Esophagus squamous epithelium (tissue), 4 donors: ENCODE data around the gene RRAS2.

ENCODE experiments used
- POLR2A ChIP-seq, 4 donors: fragments of 450-650 bp; IDR thresholded peaks; one replicate each; pipeline ENCODE4 v1.6.1; 2017; ENCODE audit warnings: antibody characterized with exemption in 4 of 4, mild to moderate bottlenecking in 4 of 4, moderate library complexity in 3 of 4
- TF ChIP-seq, protein P1 (sequence below), 6 experiments: fragments of 450-650 bp in 4 of 6; fragments of 200-600 bp in 2 of 6; sonication (generic) in 2 of 6; IDR thresholded peaks; one replicate each; pipeline ENCODE4 v1.5.1; 2016 to 2019; ENCODE audit warnings: antibody characterized with exemption in 6 of 6, mild to moderate bottlenecking in 4 of 6, moderate library complexity in 4 of 6

GRCh38 chr11:14234446-14234845, 124.5 kb downstream of the RRAS2 start:
- TF ChIP-seq, protein P1, sequence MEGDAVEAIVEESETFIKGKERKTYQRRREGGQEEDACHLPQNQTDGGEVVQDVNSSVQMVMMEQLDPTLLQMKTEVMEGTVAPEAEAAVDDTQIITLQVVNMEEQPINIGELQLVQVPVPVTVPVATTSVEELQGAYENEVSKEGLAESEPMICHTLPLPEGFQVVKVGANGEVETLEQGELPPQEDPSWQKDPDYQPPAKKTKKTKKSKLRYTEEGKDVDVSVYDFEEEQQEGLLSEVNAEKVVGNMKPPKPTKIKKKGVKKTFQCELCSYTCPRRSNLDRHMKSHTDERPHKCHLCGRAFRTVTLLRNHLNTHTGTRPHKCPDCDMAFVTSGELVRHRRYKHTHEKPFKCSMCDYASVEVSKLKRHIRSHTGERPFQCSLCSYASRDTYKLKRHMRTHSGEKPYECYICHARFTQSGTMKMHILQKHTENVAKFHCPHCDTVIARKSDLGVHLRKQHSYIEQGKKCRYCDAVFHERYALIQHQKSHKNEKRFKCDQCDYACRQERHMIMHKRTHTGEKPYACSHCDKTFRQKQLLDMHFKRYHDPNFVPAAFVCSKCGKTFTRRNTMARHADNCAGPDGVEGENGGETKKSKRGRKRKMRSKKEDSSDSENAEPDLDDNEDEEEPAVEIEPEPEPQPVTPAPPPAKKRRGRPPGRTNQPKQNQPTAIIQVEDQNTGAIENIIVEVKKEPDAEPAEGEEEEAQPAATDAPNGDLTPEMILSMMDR (IDR thresholded peaks at IDR 0.05): no peak
- no peak for TF ChIP-seq POLR2A (IDR thresholded peaks at IDR 0.05)
